ENCODE data around the gene PTPRT.

PTPRT gene

DNA sequence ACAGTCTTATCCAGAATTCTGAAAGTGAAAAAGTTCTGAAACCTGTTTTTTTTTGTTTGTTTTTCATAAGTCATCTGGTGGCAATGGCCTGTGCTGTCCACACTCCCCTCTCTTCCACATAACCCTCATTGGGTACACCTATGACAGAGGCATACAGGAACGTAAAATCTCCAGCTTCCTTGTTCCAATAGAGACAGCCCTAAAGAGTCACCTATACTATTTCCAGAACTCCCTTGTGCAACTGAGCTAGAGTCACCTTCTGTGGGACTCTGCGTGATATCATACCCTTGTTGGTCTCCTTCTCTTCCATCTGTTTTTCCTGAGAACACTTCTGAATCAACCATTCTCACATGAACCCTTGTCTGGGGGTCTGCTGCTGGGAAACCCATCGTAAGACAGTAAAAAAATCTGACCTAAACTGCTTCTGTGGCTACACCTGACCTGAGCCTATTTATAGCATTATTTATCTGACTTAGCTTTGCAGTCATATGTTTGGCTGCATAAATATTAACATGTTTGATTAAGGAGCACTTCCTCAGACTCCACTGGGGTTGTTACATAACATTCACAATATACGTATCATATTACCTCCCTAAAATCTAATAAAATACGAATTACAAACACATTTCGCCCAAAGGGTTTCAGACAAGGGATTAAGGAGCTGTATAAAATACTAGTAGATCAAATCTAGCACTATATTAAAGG, 151.9 kb downstream of the PTPRT start:
- Histone ChIP-seq H2BK12ac (ENCODE audit: low read length in 2 of 2) (no peak overlapping the region), H3K4me2 (ENCODE audit: low read length, poor library complexity, severe bottlenecking) (no peak overlapping the region), H3K9me3 (ENCODE audit: control insufficient read depth, low read length) (no peaks in the 10 kb centered on the region), H2BK15ac (ENCODE audit: low read depth, poor library complexity, severe bottlenecking) (no peak overlapping the region), H2AFZ (ENCODE audit: low read depth, low read length) (no peak overlapping the region), H3K27ac (ENCODE audit: low read length, poor library complexity, severe bottlenecking) (no peak overlapping the region), H3K4ac (ENCODE audit: low read depth in 1 of 2, low read length in 2 of 2) (no peak overlapping the region), H2BK120ac (ENCODE audit: low read depth, low read length) (no peak overlapping the region), H4K91ac (ENCODE audit: low read length) (no peak overlapping the region), H3K18ac (ENCODE audit: low read depth in 1 of 2, low read length in 2 of 2) (no peak overlapping the region), H3K36me3 (ENCODE audit: control insufficient read depth in 1 of 2, insufficient read depth in 2 of 2, low read depth in 1 of 2, low read length in 2 of 2) (no peaks in the 10 kb centered on the region), H3K4me1 (ENCODE audit: control insufficient read depth, insufficient read depth, low read depth, low read length) (no peaks in the 10 kb centered on the region), H3K4me3 (ENCODE audit: insufficient read depth in 1 of 2, low read depth in 1 of 2, low read length in 2 of 2) (no peak overlapping the region), H3K23ac (ENCODE audit: low read length in 2 of 2) (no peak overlapping the region), H4K8ac (ENCODE audit: low read length) (no peak overlapping the region), H2BK5ac (ENCODE audit: low read depth, low read length, poor library complexity, severe bottlenecking) (no peak overlapping the region), H2AK5ac (ENCODE audit: low read length, severe bottlenecking) (no peak overlapping the region), H3K27me3 (ENCODE audit: control insufficient read depth in 1 of 2, insufficient read depth in 1 of 2, low read length in 2 of 2) (no peaks in the 10 kb centered on the region), H3K14ac (ENCODE audit: low read length in 2 of 2) (no peak overlapping the region), H3K79me1 (replicated peaks; ENCODE audit: low read length, poor library complexity, severe bottlenecking) (no peaks in the 10 kb centered on the region), H3K9ac (ENCODE audit: low read length) (no peak overlapping the region)
- no peak for DNase-seq
- WGBS: 36% methylated on average over 3 of the region's 6 CpGs

DNA sequence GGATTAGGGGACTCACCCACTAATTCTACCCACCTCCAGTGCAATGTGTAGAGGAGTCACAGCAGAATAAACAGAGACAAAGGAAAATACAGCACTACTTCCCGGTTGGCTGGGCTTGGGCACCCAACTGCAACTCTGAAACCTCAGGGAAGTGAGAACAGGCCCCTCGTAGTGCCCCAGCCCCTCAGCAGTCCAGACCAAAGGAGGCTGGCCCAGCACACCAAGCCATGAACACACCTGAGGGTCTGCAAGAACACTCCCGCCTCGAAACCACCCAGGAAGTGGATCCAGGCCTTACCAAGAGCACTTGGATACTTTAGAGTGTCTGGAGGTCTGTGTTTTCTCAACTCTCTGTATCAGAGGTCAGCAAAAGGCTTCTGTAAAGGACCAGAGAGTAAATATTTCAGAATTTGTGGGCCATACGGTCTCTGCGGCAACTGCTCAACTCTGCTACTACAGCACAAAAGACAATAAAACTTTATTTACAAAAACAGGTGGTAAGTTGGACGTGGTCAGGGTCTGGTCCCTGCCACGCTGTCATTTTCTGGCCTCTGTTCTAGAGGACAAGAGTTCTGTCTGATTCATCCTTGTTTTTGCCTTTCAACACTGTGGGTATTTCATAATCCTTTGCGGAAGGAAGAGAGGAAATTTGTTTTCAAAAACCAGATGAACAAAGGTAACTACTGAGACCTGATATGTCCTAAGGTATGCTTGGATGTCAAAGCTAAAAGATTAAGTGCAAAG, 154.6 kb downstream of the PTPRT start:
- H3K23ac ChIP-seq (ENCODE audit: low read length in 2 of 2): no peak overlapping the region
- H2AK5ac ChIP-seq (ENCODE audit: low read length, severe bottlenecking): no peak overlapping the region
- no peak overlapping the region for H2AFZ ChIP-seq (ENCODE audit: low read depth, low read length)
- H3K4ac ChIP-seq (ENCODE audit: low read depth in 1 of 2, low read length in 2 of 2): no peak overlapping the region
- no peak overlapping the region for H3K4me2 ChIP-seq (ENCODE audit: low read length, poor library complexity, severe bottlenecking)
- H2BK120ac ChIP-seq (ENCODE audit: low read depth, low read length): no peak overlapping the region
- WGBS: 48% methylated on average over 7 of the region's 9 CpGs
- no peak overlapping the region for H3K18ac ChIP-seq (ENCODE audit: low read depth in 1 of 2, low read length in 2 of 2)
- no peaks in the 10 kb centered on the region for H3K79me1 ChIP-seq (replicated peaks; ENCODE audit: low read length, poor library complexity, severe bottlenecking)
- H3K27me3 ChIP-seq (ENCODE audit: control insufficient read depth in 1 of 2, insufficient read depth in 1 of 2, low read length in 2 of 2): no peaks in the 10 kb centered on the region
- H3K36me3 ChIP-seq (ENCODE audit: control insufficient read depth in 1 of 2, insufficient read depth in 2 of 2, low read depth in 1 of 2, low read length in 2 of 2): no peaks in the 10 kb centered on the region
- H2BK12ac ChIP-seq (ENCODE audit: low read length in 2 of 2): no peak overlapping the region
- no peak overlapping the region for H3K27ac ChIP-seq (ENCODE audit: low read length, poor library complexity, severe bottlenecking)
- no peaks in the 10 kb centered on the region for H3K4me1 ChIP-seq (ENCODE audit: control insufficient read depth, insufficient read depth, low read depth, low read length)
- H2BK5ac ChIP-seq (ENCODE audit: low read depth, low read length, poor library complexity, severe bottlenecking): no peak overlapping the region
- H4K91ac ChIP-seq (ENCODE audit: low read length): no peak overlapping the region
- no peak overlapping the region for H3K14ac ChIP-seq (ENCODE audit: low read length in 2 of 2)
- DNase-seq: no peak
- no peak overlapping the region for H2BK15ac ChIP-seq (ENCODE audit: low read depth, poor library complexity, severe bottlenecking)
- no peak overlapping the region for H3K9ac ChIP-seq (ENCODE audit: low read length)
- H3K4me3 ChIP-seq (ENCODE audit: insufficient read depth in 1 of 2, low read depth in 1 of 2, low read length in 2 of 2): no peak overlapping the region
- H3K9me3 ChIP-seq (ENCODE audit: control insufficient read depth, low read length): no peaks in the 10 kb centered on the region
- no peak overlapping the region for H4K8ac ChIP-seq (ENCODE audit: low read length)

DNA sequence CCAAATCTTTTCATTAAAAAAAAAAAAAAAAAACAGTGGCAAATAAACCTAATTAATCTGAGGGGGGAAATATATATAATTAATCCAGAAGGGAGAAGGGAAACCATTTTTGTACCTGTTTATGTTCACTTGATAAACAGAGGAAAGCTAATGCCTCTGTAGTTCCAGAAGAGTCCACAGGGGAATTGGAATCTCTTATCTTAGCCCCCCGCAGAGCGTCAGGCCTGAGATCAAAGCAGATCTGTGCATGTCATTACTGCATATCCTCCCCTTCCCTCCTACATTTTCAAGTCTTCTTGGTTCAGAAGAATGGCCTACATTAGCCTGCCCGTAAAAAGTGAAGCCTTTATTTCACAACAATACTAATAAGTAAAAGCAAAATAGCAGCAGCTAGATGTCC, 157.2 kb downstream of the PTPRT start:
- no peak overlapping the region for H3K4ac ChIP-seq (ENCODE audit: low read depth in 1 of 2, low read length in 2 of 2)
- H3K27me3 ChIP-seq (ENCODE audit: control insufficient read depth in 1 of 2, insufficient read depth in 1 of 2, low read length in 2 of 2): no peaks in the 10 kb centered on the region
- H2AK5ac ChIP-seq (ENCODE audit: low read length, severe bottlenecking): no peak overlapping the region
- no peak overlapping the region for H3K23ac ChIP-seq (ENCODE audit: low read length in 2 of 2)
- H3K27ac ChIP-seq (ENCODE audit: low read length, poor library complexity, severe bottlenecking): no peak overlapping the region
- H3K4me3 ChIP-seq (ENCODE audit: insufficient read depth in 1 of 2, low read depth in 1 of 2, low read length in 2 of 2): no peak overlapping the region
- no peak overlapping the region for H2BK15ac ChIP-seq (ENCODE audit: low read depth, poor library complexity, severe bottlenecking)
- H3K36me3 ChIP-seq (ENCODE audit: control insufficient read depth in 1 of 2, insufficient read depth in 2 of 2, low read depth in 1 of 2, low read length in 2 of 2): no peaks in the 10 kb centered on the region
- H2BK12ac ChIP-seq (ENCODE audit: low read length in 2 of 2): no peak overlapping the region
- H4K8ac ChIP-seq (ENCODE audit: low read length): no peak overlapping the region
- H2BK5ac ChIP-seq (ENCODE audit: low read depth, low read length, poor library complexity, severe bottlenecking): no peak overlapping the region
- no peak overlapping the region for H2BK120ac ChIP-seq (ENCODE audit: low read depth, low read length)
- no peak overlapping the region for H2AFZ ChIP-seq (ENCODE audit: low read depth, low read length)
- no peak overlapping the region for H4K91ac ChIP-seq (ENCODE audit: low read length)
- H3K14ac ChIP-seq (ENCODE audit: low read length in 2 of 2): no peak overlapping the region
- H3K18ac ChIP-seq (ENCODE audit: low read depth in 1 of 2, low read length in 2 of 2): no peak overlapping the region
- H3K9me3 ChIP-seq (ENCODE audit: control insufficient read depth, low read length): no peaks in the 10 kb centered on the region
- WGBS: 51% methylated on average over 3 of the region's 3 CpGs
- no peak overlapping the region for H3K4me2 ChIP-seq (ENCODE audit: low read length, poor library complexity, severe bottlenecking)
- no peaks in the 10 kb centered on the region for H3K79me1 ChIP-seq (replicated peaks; ENCODE audit: low read length, poor library complexity, severe bottlenecking)
- no peak for DNase-seq
- H3K4me1 ChIP-seq (ENCODE audit: control insufficient read depth, insufficient read depth, low read depth, low read length): no peaks in the 10 kb centered on the region
- H3K9ac ChIP-seq (ENCODE audit: low read length): no peak overlapping the region

DNA sequence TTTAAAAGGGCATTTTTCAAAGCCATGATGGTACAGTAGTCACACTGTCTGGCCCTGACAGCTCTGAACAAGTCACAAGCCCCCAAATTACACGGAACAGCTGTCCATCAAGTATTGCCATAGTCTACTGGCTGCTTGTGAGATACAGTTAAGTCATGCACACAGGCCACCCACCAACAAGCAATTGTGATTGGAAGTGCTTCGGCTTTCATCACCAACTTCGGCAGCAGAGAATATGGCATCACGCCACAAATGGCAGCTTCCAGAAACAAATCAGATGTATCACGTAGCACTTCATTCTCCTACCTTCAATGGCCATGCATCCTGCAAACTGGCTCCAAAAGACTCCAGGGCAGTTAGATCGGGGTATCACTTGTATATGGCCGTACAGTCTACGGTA, 160.5 kb downstream of the PTPRT start:
- Histone ChIP-seq H3K27ac (ENCODE audit: low read length, poor library complexity, severe bottlenecking) (no peak overlapping the region), H3K36me3 (ENCODE audit: control insufficient read depth in 1 of 2, insufficient read depth in 2 of 2, low read depth in 1 of 2, low read length in 2 of 2) (no peaks in the 10 kb centered on the region), H4K91ac (ENCODE audit: low read length) (no peak overlapping the region), H2BK15ac (ENCODE audit: low read depth, poor library complexity, severe bottlenecking) (no peak overlapping the region), H3K27me3 (ENCODE audit: control insufficient read depth in 1 of 2, insufficient read depth in 1 of 2, low read length in 2 of 2) (no peaks in the 10 kb centered on the region), H3K18ac (ENCODE audit: low read depth in 1 of 2, low read length in 2 of 2) (no peak overlapping the region), H3K9me3 (ENCODE audit: control insufficient read depth, low read length) (no peaks in the 10 kb centered on the region), H3K79me1 (replicated peaks; ENCODE audit: low read length, poor library complexity, severe bottlenecking) (no peaks in the 10 kb centered on the region), H3K4me3 (ENCODE audit: insufficient read depth in 1 of 2, low read depth in 1 of 2, low read length in 2 of 2) (no peak overlapping the region), H3K9ac (ENCODE audit: low read length) (no peak overlapping the region), H3K14ac (ENCODE audit: low read length in 2 of 2) (no peak overlapping the region), H2AFZ (ENCODE audit: low read depth, low read length) (no peak overlapping the region), H2BK12ac (ENCODE audit: low read length in 2 of 2) (no peak overlapping the region), H3K23ac (ENCODE audit: low read length in 2 of 2) (no peak overlapping the region), H2BK120ac (ENCODE audit: low read depth, low read length) (no peak overlapping the region), H2AK5ac (ENCODE audit: low read length, severe bottlenecking) (no peak overlapping the region), H4K8ac (ENCODE audit: low read length) (no peak overlapping the region), H3K4me2 (ENCODE audit: low read length, poor library complexity, severe bottlenecking) (no peak overlapping the region), H3K4ac (ENCODE audit: low read depth in 1 of 2, low read length in 2 of 2) (no peak overlapping the region), H3K4me1 (ENCODE audit: control insufficient read depth, insufficient read depth, low read depth, low read length) (no peaks in the 10 kb centered on the region), H2BK5ac (ENCODE audit: low read depth, low read length, poor library complexity, severe bottlenecking) (no peak overlapping the region)
- 77% methylated on average over 8 of the region's 8 CpGs for WGBS
- no peak for DNase-seq
